HepG2 (cell line): ENCODE data around the gene ATP9A. TPM values are rescaled to one million over a fixed set of nuclear protein-coding genes. Genes with fewer than 3 reads are reported as not detected.

Experiments used
- AHR ChIP-seq: IDR thresholded peaks from 2 replicates; pipeline ENCODE4 v1.6.1; 2018; ENCODE audit warnings: missing genetic modification reagents, missing compliant biosample characterization
- CREB1 ChIP-seq, 2 experiments: fragments of 450-650 bp in 1 of 2; IDR thresholded peaks; 2 replicates each; pipeline ENCODE4 v1.6.1; 2016 to 2017; ENCODE audit warnings: control low read depth in 1 of 2, mild to moderate bottlenecking in 1 of 2, missing compliant biosample characterization in 1 of 2, missing genetic modification characterization in 1 of 2
- EED ChIP-seq: sonication (generic); formaldehyde crosslinking; IDR thresholded peaks from 2 replicates; pipeline ENCODE4 v1.5.0; 2020; ENCODE audit warnings: mild to moderate bottlenecking, missing genetic modification reagents
- ELF4 ChIP-seq: sonication (generic); formaldehyde crosslinking; IDR thresholded peaks from 2 replicates; pipeline ENCODE4 v1.5.0; 2020; ENCODE audit warnings: missing genetic modification reagents, mild to moderate bottlenecking, moderate library complexity, borderline replicate concordance
- GABPA ChIP-seq, 2 experiments: IDR thresholded peaks; 2 replicates each; pipeline ENCODE4 v1.6.1; 2011 to 2016; ENCODE audit warnings: low read depth in 2 of 2, low read length in 1 of 2, missing biosample characterization in 1 of 2, missing genetic modification characterization in 1 of 2
- GATA4 ChIP-seq: sonication (generic); IDR thresholded peaks from 2 replicates; pipeline ENCODE4 v1.6.1; 2016; ENCODE audit warnings: antibody characterized with exemption, low read depth, borderline replicate concordance
- HES4 ChIP-seq: sonication (generic); formaldehyde crosslinking; IDR thresholded peaks from 2 replicates; pipeline ENCODE4 v1.9.0; 2021; ENCODE audit warnings: mild to moderate bottlenecking, missing genetic modification reagents, borderline replicate concordance
- HNF1B ChIP-seq: sonication (generic); formaldehyde crosslinking; IDR thresholded peaks from 2 replicates; pipeline ENCODE4 v1.5.1; 2020; ENCODE audit warnings: mild to moderate bottlenecking, moderate library complexity, missing genetic modification reagents
- HOMEZ ChIP-seq: IDR thresholded peaks from 2 replicates; pipeline ENCODE4 v1.6.1; 2016; ENCODE audit warnings: low read depth
- JUN ChIP-seq: sonication (generic); formaldehyde crosslinking; IDR thresholded peaks from 2 replicates; pipeline ENCODE4 v1.4.0; 2020; ENCODE audit warnings: mild to moderate bottlenecking, missing genetic modification reagents
- MTF1 ChIP-seq: sonication (generic); formaldehyde crosslinking; IDR thresholded peaks from 2 replicates; pipeline ENCODE4 v1.5.0; 2020; ENCODE audit warnings: missing genetic modification reagents
- POLR2AphosphoS5 ChIP-seq: IDR thresholded peaks from 2 replicates; pipeline ENCODE4 v1.6.1; 2012; ENCODE audit warnings: low read depth, low read length
- RXRB ChIP-seq: IDR thresholded peaks from 2 replicates; pipeline ENCODE4 v1.6.1; 2016; ENCODE audit warnings: borderline replicate concordance, missing genetic modification reagents, missing compliant biosample characterization
- SAFB2 ChIP-seq: sonication (generic); formaldehyde crosslinking; IDR thresholded peaks from 2 replicates; pipeline ENCODE4 v1.5.1; 2020; ENCODE audit warnings: missing genetic modification reagents, low read depth, mild to moderate bottlenecking, borderline replicate concordance
- SMAD1 ChIP-seq: sonication (generic); formaldehyde crosslinking; IDR thresholded peaks from 2 replicates; pipeline ENCODE4 v1.4.0; 2020; ENCODE audit warnings: missing genetic modification reagents, low read depth, mild to moderate bottlenecking, borderline replicate concordance
- TBX3 ChIP-seq: fragments of 450-650 bp; IDR thresholded peaks from 2 replicates; pipeline ENCODE4 v1.6.1; 2017; ENCODE audit warnings: antibody characterized with exemption, mild to moderate bottlenecking, inconsistent platforms, borderline replicate concordance
- THYN1 ChIP-seq: sonication (generic); formaldehyde crosslinking; IDR thresholded peaks from 2 replicates; pipeline ENCODE4 v1.8.1; 2023; ENCODE audit warnings: low read depth, mild to moderate bottlenecking, moderate library complexity, missing genetic modification reagents, borderline replicate concordance
- U2AF1 ChIP-seq: fragments of 200-400 bp; formaldehyde crosslinking; optimal IDR thresholded peaks from 2 replicates; pipeline ENCODE3; 2017; ENCODE audit warnings: mild to moderate bottlenecking, low read depth, low read length
- ZBTB3 ChIP-seq: sonication (generic); formaldehyde crosslinking; IDR thresholded peaks from 2 replicates; pipeline ENCODE4 v1.4.0; 2020; ENCODE audit warnings: low read depth, mild to moderate bottlenecking, moderate library complexity, missing genetic modification reagents, borderline replicate concordance
- ZBTB43 ChIP-seq: sonication (generic); formaldehyde crosslinking; conservative IDR thresholded peaks from 2 replicates; pipeline ENCODE4 v1.4.0; 2020; ENCODE audit warnings: missing genetic modification reagents
- ZFAT ChIP-seq: sonication (generic); formaldehyde crosslinking; conservative IDR thresholded peaks from 2 replicates; pipeline ENCODE4 v1.8.1; 2023; ENCODE audit warnings: missing genetic modification reagents, inconsistent platforms
- ZFP91 ChIP-seq: sonication (generic); formaldehyde crosslinking; IDR thresholded peaks from 2 replicates; pipeline ENCODE4 v1.9.0; 2022; ENCODE audit warnings: missing genetic modification reagents, mild to moderate bottlenecking, borderline replicate concordance
- ZNF264 ChIP-seq: sonication (generic); formaldehyde crosslinking; IDR thresholded peaks from 2 replicates; pipeline ENCODE4 v1.4.0; 2020; ENCODE audit warnings: missing genetic modification reagents
- polyA plus RNA-seq, 8 experiments: library from polyadenylated mRNA; depleted of rRNA in 3 of 8; stranded (reverse) in 7 of 8; unstranded in 1 of 8; fragments of >200 nt; fragmentation: Illumina TruSeq in 4 of 8; extraction: Trizol in 4 of 8; gene quantifications; 2 replicates each; pipeline versions ENCODE4 v1.2.1 to v1.2.3, GENCODE V29; 2011 to 2016; ENCODE audit warnings: low read depth in 4 of 8, missing spikeins in 1 of 8, mixed read lengths in 1 of 8; ENCODE audit not compliant: insufficient read depth in 1 of 8
- total RNA-seq, 5 experiments: library from RNA; depleted of rRNA; stranded (reverse); fragments of >200 nt; fragmentation: Illumina TruSeq; extraction: Trizol; gene quantifications; 2 replicates each; pipeline ENCODE4 v1.2.3, GENCODE V29; 2016; ENCODE audit warnings: low read depth in 1 of 5

Gene ATP9A
- total and polyA plus RNA-seq, 2 of the 13 experiments (the other 11 are each of a cell fraction or from before 2014, with no cell fraction given) = 11.8 to 18.5 TPM

- TF ChIP-seq ZFP91 (no peak), HOMEZ (CRISPR knock-in tag) (peak; percentile 70), GABPA (IDR thresholded peaks at IDR 0.05; ENCODE audit: low read depth, low read length) (no peak), GABPA (CRISPR knock-in tag; IDR thresholded peaks at IDR 0.05; ENCODE audit: low read depth) (0 out of 2 replicates have a peak, but pooled peaks have one; percentile 29), EED (CRISPR knock-in tag) (no peak), ELF4 (CRISPR knock-in tag) (no peak; the same call in 1 of the 2 replicates), ZNF264 (CRISPR knock-in tag) (peak; percentile 48; the same call in 1 of the 2 replicates), GATA4 (peak; percentile 85; the same call in 1 of the 2 replicates), HES4 (CRISPR knock-in tag) (no peak), HNF1B (CRISPR knock-in tag) (no peak), AHR (CRISPR knock-in tag) (no peak; the same call in 1 of the 2 replicates), U2AF1 (no peak), ZBTB3 (CRISPR knock-in tag) (no peak), SAFB2 (CRISPR knock-in tag) (no peak), ZFAT (CRISPR knock-in tag) (no peak), CREB1 (IDR thresholded peaks at IDR 0.05) (no peak), CREB1 (CRISPR knock-in tag; IDR thresholded peaks at IDR 0.05) (no peak; the same call in 1 of the 2 replicates), POLR2AphosphoS5 (no peak), TBX3 (no peak), ZBTB43 (CRISPR knock-in tag) (no peak; the same call in 1 of the 2 replicates), MTF1 (CRISPR knock-in tag) (no peak), THYN1 (CRISPR knock-in tag) (no peak), RXRB (CRISPR knock-in tag) (peak; percentile 94), SMAD1 (no peak), JUN (CRISPR knock-in tag) (peak; percentile 80)
Observed at GRCh38 chr20:51811042-51811355, 42.8 kb upstream of the ATP9A start (continued).
